KMS-11 (cell line): ENCODE data around the gene RAB9A.
A peak's percentile ranks its signal among the peaks of the same experiment; 100 is the strongest.

Experiments
- H2AFZ ChIP-seq: fragments of 200-600 bp; sonication (generic); 2 replicates; pipeline ENCODE4 v1.6.1; 2016; ENCODE audit warnings: antibody characterized with exemption, mixed run types, low read depth
- H3K27ac ChIP-seq: fragments of 200-600 bp; sonication (generic); 2 replicates; pipeline ENCODE4 v1.6.1; 2016; ENCODE audit warnings: mild to moderate bottlenecking, mixed run types
- H3K27me3 ChIP-seq: fragments of 200-600 bp; sonication (generic); 2 replicates; pipeline ENCODE4 v1.6.1; 2017; ENCODE audit warnings: mild to moderate bottlenecking, low read depth, mixed run types, moderate library complexity; ENCODE audit not compliant: insufficient read depth
- H3K36me3 ChIP-seq: fragments of 200-600 bp; sonication (generic); 2 replicates; pipeline ENCODE4 v1.6.1; 2017; ENCODE audit warnings: mild to moderate bottlenecking, mixed run types; ENCODE audit not compliant: insufficient read depth
- H3K4me1 ChIP-seq: fragments of 200-600 bp; sonication (generic); 2 replicates; pipeline ENCODE4 v1.6.1; 2016; ENCODE audit warnings: mild to moderate bottlenecking, low read depth, mixed run types; ENCODE audit not compliant: poor library complexity, severe bottlenecking
- H3K4me2 ChIP-seq: fragments of 200-600 bp; sonication (generic); 2 replicates; pipeline ENCODE4 v1.7.0; 2016; ENCODE audit warnings: mild to moderate bottlenecking, mixed run types
- H3K4me3 ChIP-seq: fragments of 200-600 bp; sonication (generic); IDR thresholded peaks from 2 replicates; pipeline ENCODE4 v1.6.1; 2017; ENCODE audit warnings: low read depth, low read length, mixed read lengths; ENCODE audit not compliant: insufficient read depth
- H3K79me2 ChIP-seq: fragments of 200-600 bp; sonication (generic); 2 replicates; pipeline ENCODE4 v1.6.1; 2016; ENCODE audit warnings: low read depth, mixed run types; ENCODE audit not compliant: insufficient read depth
- H3K9ac ChIP-seq: fragments of 200-600 bp; sonication (generic); 2 replicates; pipeline ENCODE4 v1.6.1; 2016; ENCODE audit warnings: mild to moderate bottlenecking, mixed run types
- H4K20me1 ChIP-seq: fragments of 200-600 bp; sonication (generic); 2 replicates; pipeline ENCODE4 v1.6.1; 2016; ENCODE audit warnings: mild to moderate bottlenecking, mixed run types; ENCODE audit not compliant: insufficient read depth
- TF ChIP-seq, protein P1 (sequence below): fragments of 200-600 bp; sonication (generic); conservative IDR thresholded peaks from 2 replicates; pipeline ENCODE4 v1.6.1; 2017; ENCODE audit warnings: low read depth, mild to moderate bottlenecking, antibody characterized with exemption, low read length, moderate library complexity, mixed read lengths

RAB9A gene

DNA sequence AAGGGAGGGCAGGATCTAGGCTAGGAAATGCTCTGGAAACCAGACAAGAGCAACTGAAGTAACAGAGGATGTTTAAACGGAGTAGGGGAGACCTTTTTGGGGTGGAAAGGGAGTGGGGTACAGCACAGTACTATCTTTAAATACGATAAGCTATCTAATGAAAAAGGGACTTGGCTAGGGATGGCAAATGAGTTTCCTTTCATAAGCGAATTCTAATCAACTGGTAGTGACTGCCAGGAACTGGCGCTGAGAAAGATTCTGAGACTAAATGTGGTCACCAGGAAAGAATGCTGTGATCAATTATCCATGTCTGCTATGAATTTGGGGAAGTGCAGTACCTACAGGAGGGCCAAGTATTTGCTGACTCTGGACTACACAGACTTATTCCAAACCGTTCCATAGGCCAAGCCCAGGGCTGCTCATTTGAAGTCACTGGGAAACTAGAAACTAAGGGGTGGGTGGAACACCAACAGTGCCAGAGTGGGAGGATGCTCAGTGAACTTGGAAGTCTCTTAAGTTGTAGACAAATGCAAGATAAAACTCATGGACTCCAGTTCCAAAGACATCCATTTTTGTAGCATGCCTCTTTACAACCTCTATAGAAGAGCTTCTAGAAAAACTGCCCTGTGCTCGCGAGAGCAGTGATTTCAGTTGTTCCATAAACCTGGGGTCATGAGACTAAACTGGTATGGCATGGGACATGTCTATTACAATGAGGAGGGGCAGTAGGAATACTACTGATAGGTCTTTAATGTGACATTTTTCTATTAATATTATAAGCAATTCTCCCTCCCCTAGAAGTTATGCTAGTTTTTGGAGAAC, 43.5 kb downstream of the RAB9A start:
- no peaks in the 10 kb centered on the region for H3K27me3 ChIP-seq
- peaks cover 38% of the 10 kb centered on the region for H3K4me1 ChIP-seq
- H2AFZ ChIP-seq = no peak overlapping the region
- H3K36me3 ChIP-seq = no peaks in the 10 kb centered on the region
- no peaks in the 10 kb centered on the region for H4K20me1 ChIP-seq
- peak overlapping the region; percentile 78; the same call in 1 of the 2 replicates for H3K4me2 ChIP-seq
- H3K27ac ChIP-seq = no peak overlapping the region
- H3K9ac ChIP-seq = no peak overlapping the region
- H3K79me2 ChIP-seq = peaks cover 47% of the 10 kb centered on the region; the same call in 1 of the 2 replicates
- TF ChIP-seq, protein P1, sequence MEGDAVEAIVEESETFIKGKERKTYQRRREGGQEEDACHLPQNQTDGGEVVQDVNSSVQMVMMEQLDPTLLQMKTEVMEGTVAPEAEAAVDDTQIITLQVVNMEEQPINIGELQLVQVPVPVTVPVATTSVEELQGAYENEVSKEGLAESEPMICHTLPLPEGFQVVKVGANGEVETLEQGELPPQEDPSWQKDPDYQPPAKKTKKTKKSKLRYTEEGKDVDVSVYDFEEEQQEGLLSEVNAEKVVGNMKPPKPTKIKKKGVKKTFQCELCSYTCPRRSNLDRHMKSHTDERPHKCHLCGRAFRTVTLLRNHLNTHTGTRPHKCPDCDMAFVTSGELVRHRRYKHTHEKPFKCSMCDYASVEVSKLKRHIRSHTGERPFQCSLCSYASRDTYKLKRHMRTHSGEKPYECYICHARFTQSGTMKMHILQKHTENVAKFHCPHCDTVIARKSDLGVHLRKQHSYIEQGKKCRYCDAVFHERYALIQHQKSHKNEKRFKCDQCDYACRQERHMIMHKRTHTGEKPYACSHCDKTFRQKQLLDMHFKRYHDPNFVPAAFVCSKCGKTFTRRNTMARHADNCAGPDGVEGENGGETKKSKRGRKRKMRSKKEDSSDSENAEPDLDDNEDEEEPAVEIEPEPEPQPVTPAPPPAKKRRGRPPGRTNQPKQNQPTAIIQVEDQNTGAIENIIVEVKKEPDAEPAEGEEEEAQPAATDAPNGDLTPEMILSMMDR = no peak
- H3K4me3 ChIP-seq = no peak overlapping the region

DNA sequence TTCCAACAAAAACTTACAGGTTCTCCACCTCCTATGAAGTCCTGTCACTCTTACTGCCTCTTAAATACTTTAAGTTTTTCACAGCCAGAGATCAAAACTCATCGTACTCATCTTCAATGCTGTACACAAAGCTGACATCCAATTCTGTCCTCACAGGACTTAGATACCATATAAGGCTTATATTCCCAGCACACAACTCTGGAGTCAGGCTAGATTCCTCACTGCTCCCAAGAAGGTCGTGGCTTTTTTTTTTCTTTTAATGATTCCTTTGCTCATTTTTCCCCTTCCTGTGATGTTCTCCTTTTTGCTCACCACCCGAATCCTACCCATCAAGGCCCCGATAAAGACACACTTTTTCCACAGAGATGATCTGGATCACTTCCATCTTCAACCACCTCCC, 44.6 kb downstream of the RAB9A start:
- Histone ChIP-seq H2AFZ (no peak overlapping the region; the same call in 1 of the 2 replicates), H3K4me2 (peak overlapping the region; percentile 78), H3K27me3 (no peaks in the 10 kb centered on the region), H3K79me2 (peaks cover 38% of the 10 kb centered on the region; the same call in 1 of the 2 replicates), H3K36me3 (no peaks in the 10 kb centered on the region), H4K20me1 (no peaks in the 10 kb centered on the region), H3K9ac (peak overlapping the region; percentile 81; the same call in 1 of the 2 replicates), H3K4me1 (peaks cover 41% of the 10 kb centered on the region), H3K4me3 (no peak overlapping the region), H3K27ac (peak overlapping the region; percentile 93)
- TF ChIP-seq, protein P1 = no peak

DNA sequence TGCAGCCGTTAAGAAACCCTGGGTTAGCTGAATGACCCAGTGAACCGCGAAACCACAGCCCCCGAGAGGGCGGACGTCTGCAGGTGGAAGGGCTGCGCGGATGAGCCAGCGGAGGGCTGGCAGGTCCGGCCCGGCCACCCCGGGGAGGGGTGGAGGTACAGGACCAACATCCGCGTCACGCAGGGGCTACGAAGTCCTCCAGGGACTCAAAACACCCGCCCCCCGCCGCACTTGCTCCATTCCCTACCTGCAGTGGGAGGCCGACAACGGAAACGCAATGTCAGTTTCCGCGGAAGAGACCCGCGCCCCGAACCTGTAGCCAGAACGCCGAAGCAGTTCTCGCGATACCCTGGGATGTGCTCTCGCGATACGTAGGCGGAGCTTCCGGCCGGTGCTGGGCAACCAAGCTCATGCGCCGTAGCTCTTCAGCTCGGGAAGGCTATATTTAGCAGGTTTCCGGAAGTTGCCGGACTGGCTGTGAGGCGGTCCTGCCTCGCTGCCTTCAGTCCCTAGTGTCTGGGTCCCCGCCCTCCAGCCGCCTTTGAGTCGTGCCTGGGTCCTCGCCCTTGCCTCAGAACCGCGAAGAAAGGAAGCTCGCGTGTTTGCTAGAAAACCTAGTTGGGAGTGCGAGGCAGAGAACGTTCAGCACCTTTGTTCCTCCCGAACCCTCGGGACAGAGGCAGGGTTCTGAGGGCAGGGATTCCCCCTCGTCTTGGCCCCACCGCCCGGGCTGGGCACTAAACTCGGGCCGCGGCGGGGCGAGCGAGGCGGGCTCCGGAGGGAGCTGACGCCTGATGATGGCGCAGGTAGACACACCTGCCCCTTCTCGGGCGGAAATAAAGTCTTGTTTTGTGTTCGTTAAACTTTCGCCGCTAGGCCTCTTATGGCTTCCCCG, 45.6 kb downstream of the RAB9A start, which contains the start of the genes OFD1 and TRAPPC2:
TSS of gene OFD1 (plus strand) at position 471 of the 895 bp plus-strand sequence. CDS start at position 795, 324 bp downstream.
TSS of gene TRAPPC2 (minus strand) at position 343 of the 895 bp plus-strand sequence. CDS start 14,657 bp downstream, outside the sequence.
- peak within 1 kb of the TSS; percentile 78 for H3K4me2 ChIP-seq
- TF ChIP-seq, protein P1 = no peak
- peak within 1 kb of the TSS; percentile 61 for H2AFZ ChIP-seq
- H3K27ac ChIP-seq = peak within 1 kb of the TSS; percentile 93
- H3K27me3 ChIP-seq = no peaks in the 10 kb centered on the region
- H3K9ac ChIP-seq = peak within 1 kb of the TSS; percentile 81
- H3K4me3 ChIP-seq = no peak within 1 kb of the TSS
- H3K4me1 ChIP-seq = peaks cover 41% of the 10 kb centered on the region
- no peaks in the 10 kb centered on the region for H3K36me3 ChIP-seq
- no peaks in the 10 kb centered on the region for H4K20me1 ChIP-seq
- H3K79me2 ChIP-seq = peaks cover 37% of the 10 kb centered on the region; the same call in 1 of the 2 replicates

DNA sequence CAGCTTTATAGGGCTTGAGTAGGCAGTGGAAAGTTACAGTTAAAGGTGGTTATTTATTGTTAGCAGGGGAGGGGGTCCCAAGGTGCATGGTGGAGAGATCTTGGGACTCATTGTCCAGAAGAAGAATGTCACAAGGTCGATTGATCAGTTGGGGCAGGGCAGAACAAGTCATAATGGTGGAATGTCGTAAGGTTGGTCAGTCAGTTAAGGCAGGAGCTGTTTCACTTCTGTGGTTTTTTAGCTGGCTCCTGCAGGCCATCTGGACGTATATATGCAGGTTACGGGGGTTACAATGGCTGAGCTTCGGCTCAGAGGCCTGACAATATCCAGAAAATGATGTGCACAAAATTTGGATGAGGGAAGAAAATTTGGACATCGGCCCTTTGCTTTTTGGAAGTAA, 52.8 kb downstream of the RAB9A start:
- Histone ChIP-seq H3K4me2 (peak overlapping the region; percentile 81; the same call in 1 of the 2 replicates), H3K36me3 (no peaks in the 10 kb centered on the region), H3K27me3 (no peaks in the 10 kb centered on the region), H4K20me1 (no peaks in the 10 kb centered on the region), H3K79me2 (no peaks in the 10 kb centered on the region), H2AFZ (no peak overlapping the region), H3K4me1 (peaks cover 47% of the 10 kb centered on the region), H3K27ac (peak overlapping the region; percentile 74; the same call in 1 of the 2 replicates), H3K9ac (no peak overlapping the region), H3K4me3 (no peak overlapping the region)
- TF ChIP-seq, protein P1 = no peak
